Effector CD4-positive, alpha-beta T cell (primary cell): Measurements from ENCODE around the gene HEXIM1.
A peak's percentile ranks its signal among the peaks of the same experiment; 100 is the strongest.

Experiments
- DNase-seq: peaks from one replicate; pipeline ENCODE4 v3.0.0-alpha.2; 2020

Gene HEXIM1

DNA sequence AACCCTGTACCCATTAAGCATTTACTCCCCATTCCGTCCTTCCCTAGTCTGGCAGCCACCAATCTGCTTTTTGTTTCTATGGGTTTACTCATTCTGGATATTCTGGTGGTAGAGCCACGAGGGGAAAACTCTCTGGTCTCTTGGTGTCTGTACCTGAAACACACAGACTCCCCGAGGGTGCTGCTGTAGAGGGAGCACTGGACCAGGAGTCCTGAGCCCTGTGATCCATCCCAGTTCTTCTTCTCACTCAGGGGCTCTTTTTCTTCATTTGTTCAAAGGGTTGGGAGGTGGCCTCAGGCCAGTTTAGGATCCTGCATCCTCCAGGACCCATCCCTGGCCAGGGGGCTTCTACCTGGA, 27.5 kb downstream of the HEXIM1 start:
- no peak for DNase-seq

- DNase-seq = no peak
Measured at GRCh38 chr17:45177563-45177962, 29.3 kb downstream of the HEXIM1 start.

GRCh38 chr17:45184144-45184543, 35.9 kb downstream of the HEXIM1 start:
- DNase-seq = no peak

DNA sequence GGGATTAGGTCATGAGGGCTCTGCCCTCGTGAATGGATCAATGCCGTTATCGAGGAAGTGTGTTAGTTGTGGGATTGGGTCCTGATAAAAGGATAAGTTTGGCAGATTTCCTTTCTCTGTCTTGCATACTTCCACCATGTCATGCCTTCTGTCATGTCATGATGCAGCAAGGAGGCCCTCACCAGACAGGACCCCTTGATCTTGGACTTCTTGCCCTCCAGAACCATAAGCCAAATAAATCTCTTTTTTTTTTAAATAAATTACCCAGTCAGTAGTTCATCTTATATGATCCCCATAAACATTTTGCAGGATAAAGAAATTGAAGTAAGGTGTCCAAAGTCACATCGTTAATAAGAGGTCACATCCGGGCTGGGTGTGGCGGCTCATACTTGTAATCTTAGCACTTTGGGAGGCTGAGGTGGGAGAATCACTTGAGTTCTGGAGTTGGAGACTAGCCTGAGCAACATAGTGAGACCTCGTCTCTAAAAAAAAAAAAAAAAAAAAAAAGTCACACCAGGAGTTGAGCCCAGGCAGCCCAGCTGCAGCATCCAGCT, 38.6 kb downstream of the HEXIM1 start:
- DNase-seq = no peak

DNA sequence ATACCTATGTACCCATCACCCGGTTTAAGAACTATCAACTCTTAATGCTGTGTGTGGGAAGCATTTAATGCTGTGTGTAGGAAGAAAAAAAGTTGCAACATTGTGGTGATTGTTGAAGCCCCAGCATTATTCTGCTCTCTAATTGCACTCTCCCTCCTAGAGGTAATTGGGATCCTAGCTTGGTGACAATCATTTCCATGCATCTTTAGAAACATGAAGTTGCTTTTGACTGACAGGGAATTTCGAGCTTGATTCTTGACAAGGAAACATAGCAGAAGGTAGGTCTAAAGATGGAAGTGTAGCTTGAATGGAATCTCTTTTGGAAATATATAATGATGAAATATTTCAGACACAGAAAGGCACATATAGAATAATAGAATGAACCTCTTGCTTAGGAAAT, 40.7 kb downstream of the HEXIM1 start:
- no peak for DNase-seq

DNA sequence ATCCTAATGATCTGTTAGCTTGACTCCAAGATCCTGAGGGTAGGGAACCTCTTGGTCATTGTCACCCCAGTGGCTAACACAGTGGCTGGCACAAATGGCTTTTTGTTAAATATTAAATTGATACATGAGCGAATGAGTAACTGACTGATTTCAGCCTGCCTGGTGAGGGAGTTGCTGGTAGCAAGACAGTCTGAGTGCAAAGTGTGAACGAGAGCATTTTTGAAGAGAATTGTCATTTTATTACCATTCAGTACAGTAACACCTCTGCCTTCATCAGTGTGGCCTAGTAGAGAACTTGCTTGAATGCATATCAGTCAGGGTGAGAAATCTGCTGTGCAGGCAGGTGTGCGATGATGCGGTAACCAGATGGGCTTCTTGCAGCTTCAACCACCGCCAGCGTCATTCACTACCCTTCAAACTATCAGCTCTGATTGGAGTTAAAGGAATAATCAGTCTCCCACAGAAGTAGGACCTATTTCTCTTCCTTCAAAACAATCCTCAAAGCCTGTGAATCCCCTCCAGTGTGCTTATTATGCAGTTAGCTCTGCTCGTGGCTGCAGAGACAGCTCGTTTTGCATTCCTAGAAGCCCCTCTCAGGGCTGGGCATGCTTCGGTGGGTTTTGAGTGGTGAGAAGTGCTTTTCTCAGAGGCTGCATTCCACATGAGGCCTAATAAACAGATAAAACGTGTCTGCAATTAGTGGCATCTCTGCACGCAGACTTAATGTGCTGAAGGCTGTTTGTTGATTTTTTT, 42.4 kb downstream of the HEXIM1 start:
- DNase-seq = no peak

DNA sequence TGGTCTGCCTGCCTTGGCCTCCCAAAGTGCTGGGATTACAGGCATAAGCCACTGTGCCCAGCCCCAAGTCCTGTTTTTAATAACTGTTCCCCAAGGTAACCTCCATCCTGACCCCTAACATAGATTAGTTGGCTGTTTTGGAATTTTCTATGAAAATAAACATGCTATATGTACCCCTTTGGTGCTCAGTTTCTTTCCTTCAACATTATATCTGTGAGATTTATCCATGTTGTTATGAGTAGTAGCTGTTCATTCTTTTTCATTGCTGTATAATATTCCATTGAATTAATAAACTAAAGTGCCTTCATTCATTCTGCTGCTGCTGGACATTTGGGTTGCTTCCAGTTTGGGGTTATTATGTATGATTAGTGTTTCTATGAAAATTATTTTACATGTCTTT, 47.1 kb downstream of the HEXIM1 start:
- DNase-seq = no peak

- no peak for DNase-seq
Measured at GRCh38 chr17:45197108-45197507, 48.8 kb downstream of the HEXIM1 start.

GRCh38 chr17:45197555-45198334, 49.5 kb downstream of the HEXIM1 start:
- DNase-seq = peak; percentile 89

- DNase-seq = no peak
Measured at GRCh38 chr17:45200701-45201100, 52.4 kb downstream of the HEXIM1 start.

- no peak for DNase-seq
Measured at GRCh38 chr17:45201457-45201856, 53.2 kb downstream of the HEXIM1 start.
